Psoas muscle (tissue), 8 donors: ENCODE measurements around the gene PPIA. TPM values are rescaled to one million over a fixed set of nuclear protein-coding genes. Genes with fewer than 3 reads are reported as not detected.
A peak's percentile ranks its signal among the peaks of the same experiment; 100 is the strongest.

Experiments used
- ATAC-seq, 4 donors: fragments of 200-7000 bp; cut with Tn5 transposase; one replicate each; pipeline ENCODE4 v1.9.1; 2020; ENCODE audit warnings: moderate library complexity in 3 of 4, mild to moderate bottlenecking in 2 of 4
- DNase-seq, 2 donors: peaks; one replicate each; pipeline ENCODE4 v3.0.0-alpha.2; 2020
- H3K27ac ChIP-seq: fragments of 200-600 bp; one replicate; pipeline ENCODE4 v1.8.0; 2022
- H3K27me3 ChIP-seq, 3 donors: fragments of 200-600 bp in 1 of 3; one replicate each; pipeline versions ENCODE4 v1.6.1 to v1.8.0; 2013 to 2022; ENCODE audit warnings: low read length in 2 of 3, mild to moderate bottlenecking in 2 of 3, moderate library complexity in 1 of 3; ENCODE audit not compliant: insufficient read depth in 3 of 3
- H3K36me3 ChIP-seq, 2 donors: fragments of 200-600 bp in 1 of 2; one replicate each; pipeline versions ENCODE4 v1.6.1 to v1.8.0; 2013 to 2022; ENCODE audit warnings: low read depth in 1 of 2, mild to moderate bottlenecking in 1 of 2, moderate library complexity in 1 of 2; ENCODE audit not compliant: insufficient read depth in 1 of 2
- H3K4me1 ChIP-seq: fragments of 200-600 bp; one replicate; pipeline ENCODE4 v1.8.0; 2022
- H3K4me3 ChIP-seq: fragments of 200-600 bp; one replicate; pipeline ENCODE4 v1.8.0; 2022; ENCODE audit warnings: mild to moderate bottlenecking
- H3K9me3 ChIP-seq: fragments of 200-600 bp; one replicate; pipeline ENCODE4 v1.8.0; 2022
- WGBS, 3 donors: extraction: QIAGEN DNeasy Blood & Tissue Kit; methylation state at CpG; one replicate each; pipeline versions ENCODE4 v1.1.6 to v1.1.7; 2013; 5-methylcytosine and 5-hydroxymethylcytosine counted together
- intact Hi-C, 2 donors: fragments of 100-400 bp; cut with DNase I; formaldehyde crosslinking; loops; one replicate each; pipeline versions ENCODE4 v1.11.0 to v1.14.2; 2022
- polyA plus RNA-seq, 3 donors: library from polyadenylated mRNA; stranded (reverse); fragments of 200-250 nt; gene quantifications; one replicate each; pipeline ENCODE4 v1.2.3, GENCODE V29; 2013
- total RNA-seq, 4 donors: library from RNA; stranded (reverse); fragmentation: NEBNext Ultra II Directional in 2 of 4; extraction: Animal tissue kit (Norgen Biotek cat#: 25700) in 2 of 4; gene quantifications; one replicate each; pipeline versions ENCODE4 v1.2.1 to v1.2.4, GENCODE V29; 2021 to 2023
- TF ChIP-seq, protein P1 (sequence below): fragments of 200-600 bp; IDR thresholded peaks from one replicate; pipeline ENCODE4 v1.8.0; 2022; ENCODE audit warnings: antibody characterized with exemption
- donor health status: healthy with polysubstance abuse.
- donor health status: DM: no; HTN: no; CAD: no; lungs with moderate emphysema.
- donor health status: Bipolar disorder and iron deficiency.
- donor health status: healthy.
- donor health status: DM: yes; HTN: yes; CAD: no.
- donor health status: DM: no; HTN: no; CAD: no.
- donor health status: DM: no; HTN: no; CAD: no.
- donor health status: DM: yes; HTN: yes; CAD: no.

Gene PPIA
- total and polyA plus RNA-seq, 7 donors: 251 to 3,448 (median 725) TPM

DNA sequence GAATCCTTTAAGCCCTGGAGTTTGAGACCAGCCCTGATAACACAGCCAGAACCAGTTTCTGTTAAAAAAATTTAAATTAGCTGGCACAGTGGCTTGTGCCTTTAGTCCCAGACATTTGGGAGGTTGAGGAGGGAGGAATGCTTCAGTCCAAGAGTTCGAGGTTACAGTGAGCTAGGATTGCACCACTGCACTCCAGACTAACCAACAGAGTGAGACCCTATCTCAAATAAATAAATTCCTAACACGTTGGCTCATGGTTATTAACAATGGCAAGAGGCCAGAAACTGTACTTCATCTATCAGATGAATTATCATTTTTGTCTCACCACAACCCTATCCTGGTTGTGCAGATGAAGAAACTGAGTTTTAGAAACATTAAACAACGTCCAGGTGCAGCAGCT, 2.1 kb upstream of the PPIA start:
- intact Hi-C loops: loop anchor here (5.0 kb wide), 2 partner anchors 37 to 42 kb away; no protein-coding TSS in a partner anchor
- ATAC-seq: no peak
- H3K36me3 ChIP-seq: peaks cover 0 to 9% of the 10 kb centered on the region in 2 donors
- no peaks in the 10 kb centered on the region for H3K27me3 ChIP-seq
- peaks cover 11% of the 10 kb centered on the region for H3K4me1 ChIP-seq
- no peak overlapping the region for H3K27ac ChIP-seq
- no peak for DNase-seq
- TF ChIP-seq, protein P1, sequence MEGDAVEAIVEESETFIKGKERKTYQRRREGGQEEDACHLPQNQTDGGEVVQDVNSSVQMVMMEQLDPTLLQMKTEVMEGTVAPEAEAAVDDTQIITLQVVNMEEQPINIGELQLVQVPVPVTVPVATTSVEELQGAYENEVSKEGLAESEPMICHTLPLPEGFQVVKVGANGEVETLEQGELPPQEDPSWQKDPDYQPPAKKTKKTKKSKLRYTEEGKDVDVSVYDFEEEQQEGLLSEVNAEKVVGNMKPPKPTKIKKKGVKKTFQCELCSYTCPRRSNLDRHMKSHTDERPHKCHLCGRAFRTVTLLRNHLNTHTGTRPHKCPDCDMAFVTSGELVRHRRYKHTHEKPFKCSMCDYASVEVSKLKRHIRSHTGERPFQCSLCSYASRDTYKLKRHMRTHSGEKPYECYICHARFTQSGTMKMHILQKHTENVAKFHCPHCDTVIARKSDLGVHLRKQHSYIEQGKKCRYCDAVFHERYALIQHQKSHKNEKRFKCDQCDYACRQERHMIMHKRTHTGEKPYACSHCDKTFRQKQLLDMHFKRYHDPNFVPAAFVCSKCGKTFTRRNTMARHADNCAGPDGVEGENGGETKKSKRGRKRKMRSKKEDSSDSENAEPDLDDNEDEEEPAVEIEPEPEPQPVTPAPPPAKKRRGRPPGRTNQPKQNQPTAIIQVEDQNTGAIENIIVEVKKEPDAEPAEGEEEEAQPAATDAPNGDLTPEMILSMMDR: no peak
- no peaks in the 10 kb centered on the region for H3K9me3 ChIP-seq
- H3K4me3 ChIP-seq: no peak overlapping the region
- WGBS, 3 donors: 50 to 60% (median 55%) methylated on average over 3 of the region's 3 CpGs

DNA sequence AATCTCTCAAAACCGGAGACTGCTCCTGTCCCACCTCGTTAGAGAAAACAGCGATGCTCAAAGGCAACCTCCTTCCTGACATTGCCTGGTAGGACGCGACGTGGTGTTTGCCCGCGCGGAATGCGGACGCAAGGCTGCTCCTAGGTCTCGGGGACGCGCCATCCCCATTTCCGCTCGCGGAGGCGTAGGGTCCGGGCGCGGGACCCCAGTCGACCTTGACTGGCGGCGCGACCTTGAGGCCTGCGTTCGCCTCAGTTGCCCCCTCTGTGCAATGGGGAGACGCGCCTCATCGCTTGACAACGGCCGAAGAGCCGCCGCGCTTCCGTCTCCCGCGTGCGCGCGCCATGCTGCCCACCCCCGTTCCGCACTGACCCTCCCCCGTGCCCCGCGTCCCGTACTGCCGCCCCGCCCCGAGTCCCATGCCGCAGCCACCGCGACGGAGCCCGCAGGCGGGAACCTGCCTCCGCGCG, 412 bp upstream of the PPIA start:
- Histone ChIP-seq H3K9me3 (no peaks in the 10 kb centered on the region), H3K36me3 (peaks cover 3 to 26% of the 10 kb centered on the region in 2 donors), H3K27ac (peak overlapping the region; percentile 89), H3K4me1 (peaks cover 11% of the 10 kb centered on the region), H3K4me3 (peak overlapping the region; percentile 70), H3K27me3 (no peaks in the 10 kb centered on the region)
- WGBS, 3 donors: 1% methylated on average over 54 to 59 of the region's 59 CpGs
- intact Hi-C loops: loop anchor here in 1 of 2 donors (2.0 to 5.0 kb wide), 3 partner anchors 51 to 209 kb away; partner anchors contain the start of gene OGDH
- TF ChIP-seq, protein P1: no peak
- ATAC-seq: peak in 2 of 4 donors; percentile 6 to 11
- no peak for DNase-seq

DNA sequence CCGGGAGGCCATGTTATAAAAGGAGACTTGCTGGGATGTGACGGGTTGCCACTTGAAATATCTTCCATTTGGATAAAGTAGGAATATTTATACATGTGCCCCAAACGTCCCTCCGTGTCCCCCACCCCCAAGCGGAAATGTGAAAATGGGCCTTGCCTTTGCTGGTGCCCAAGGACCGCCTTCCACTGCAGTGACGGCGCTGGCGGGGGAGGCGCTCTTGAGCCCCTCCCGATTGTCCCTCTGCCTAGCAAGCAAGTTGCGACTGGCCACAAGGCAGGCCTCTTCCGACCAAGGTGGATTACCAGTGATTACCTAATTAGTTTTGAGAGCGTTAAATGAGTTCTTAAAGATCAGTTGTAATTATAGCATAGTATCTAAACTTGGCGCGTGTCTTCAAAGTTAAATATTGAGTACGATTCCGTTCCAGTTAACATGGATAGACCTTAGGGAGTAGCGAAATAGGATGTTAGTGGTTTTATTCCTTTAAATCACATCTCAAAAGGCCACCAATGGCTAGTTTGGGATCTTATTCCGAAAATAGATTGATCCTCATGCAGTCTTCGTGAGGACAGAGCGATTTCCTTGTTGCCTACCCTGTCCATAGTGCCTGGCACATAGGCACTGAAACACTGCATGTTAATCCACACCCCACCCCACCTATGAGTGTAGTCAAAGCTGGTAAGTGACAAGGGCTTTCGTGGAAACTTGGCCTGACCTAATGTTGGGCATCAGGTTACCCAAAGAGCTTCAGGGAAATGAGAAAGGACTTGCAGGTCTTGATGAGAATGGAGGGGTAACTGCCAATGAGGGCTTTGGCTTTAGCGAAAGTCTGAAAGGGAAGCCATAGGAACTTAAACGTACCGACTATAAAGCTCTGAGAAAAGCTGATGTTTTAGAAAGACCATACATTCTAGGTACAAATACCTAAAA, 1.1 kb downstream of the PPIA start:
- intact Hi-C loops: loop anchor here in 1 of 2 donors (2.0 to 5.0 kb wide), 3 partner anchors 49 to 210 kb away; partner anchors contain the start of gene OGDH
- TF ChIP-seq, protein P1: peak; percentile 20
- H3K36me3 ChIP-seq: peaks cover 7 to 41% of the 10 kb centered on the region in 2 donors
- peak overlapping the region; percentile 89 for H3K27ac ChIP-seq
- H3K4me3 ChIP-seq: peak overlapping the region; percentile 70
- peak; percentile 79 to 82 (median 82) for ATAC-seq
- H3K9me3 ChIP-seq: no peaks in the 10 kb centered on the region
- peaks cover 11% of the 10 kb centered on the region for H3K4me1 ChIP-seq
- H3K27me3 ChIP-seq: no peaks in the 10 kb centered on the region
- DNase-seq: peak; percentile 89 to 92
- WGBS, 3 donors: 5 to 8% (median 7%) methylated on average over 26 of the region's 26 CpGs

DNA sequence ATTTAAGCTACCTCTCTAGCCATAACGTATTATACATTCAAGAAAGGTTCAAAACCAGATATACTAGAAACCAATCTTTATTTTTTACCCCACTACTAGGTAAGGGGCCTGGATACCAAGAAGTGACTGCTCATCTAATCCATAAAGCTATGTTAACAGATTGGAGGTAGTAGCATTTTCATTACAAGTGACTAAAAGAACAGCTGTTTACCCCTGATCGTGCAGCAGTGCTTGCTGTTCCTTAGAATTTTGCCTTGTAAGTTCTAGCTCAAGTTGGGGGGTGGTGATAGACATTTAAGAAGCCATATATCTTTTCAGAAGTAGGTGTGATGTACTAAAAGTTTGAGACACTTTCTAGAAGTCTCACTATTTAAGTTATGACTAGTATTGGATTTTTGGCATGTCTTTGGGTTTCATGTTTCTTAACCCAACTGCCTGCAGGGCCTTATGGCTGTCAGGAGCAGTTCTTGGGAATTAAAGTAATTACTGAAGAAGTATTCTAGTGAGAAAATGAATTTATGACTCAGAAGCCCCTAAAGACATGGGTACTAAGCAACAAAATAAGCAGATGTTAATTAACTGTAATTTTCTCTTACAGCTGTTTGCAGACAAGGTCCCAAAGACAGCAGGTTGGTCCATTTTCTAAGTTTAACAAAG, 2.3 kb downstream of the PPIA start:
- DNase-seq (no peak), ATAC-seq (no peak)
- Histone ChIP-seq H3K36me3 (peaks cover 12 to 53% of the 10 kb centered on the region in 2 donors), H3K9me3 (no peaks in the 10 kb centered on the region), H3K27ac (peak overlapping the region; percentile 89), H3K4me1 (peaks cover 11% of the 10 kb centered on the region), H3K27me3 (no peaks in the 10 kb centered on the region), H3K4me3 (peak overlapping the region; percentile 70)
- intact Hi-C loops: loop anchor here in 1 of 2 donors (5.0 kb wide), 2 partner anchors 191 to 211 kb away; partner anchors contain the start of gene OGDH
- WGBS, 3 donors: 13 to 25% (median 16%) methylated on average over 2 of the region's 2 CpGs
- TF ChIP-seq, protein P1: no peak
